COR-L47 (cell line): Measurements from ENCODE around the gene SPSB2.
A peak's percentile ranks its signal among the peaks of the same experiment; 100 is the strongest.
"Not testable (repeated sequence)": the region's sequence is repeated elsewhere in the genome, so short reads cannot be mapped to it uniquely, and the experiment has no call there.

Experiments used
- DNase-seq: peaks from one replicate; lab custom pipeline; 2025; lab: John Stamatoyannopoulos, UW

SPSB2 gene

GRCh38 chr12:6873094-6874014, at the start of gene SPSB2:
SPSB2 (minus strand) TSS chr12:6873303; CDS start chr12:6872901, 402 bp downstream.
- peak; percentile 80 for DNase-seq

- no peak for DNase-seq
Observed at GRCh38 chr12:6921996-6922946, 49.2 kb upstream of the SPSB2 start.

GRCh38 chr12:6921539-6921938, 48.4 kb upstream of the SPSB2 start:
- no peak for DNase-seq

- no peak for DNase-seq
Observed at GRCh38 chr12:6919588-6919987, 46.5 kb upstream of the SPSB2 start.

- no peak for DNase-seq
Observed at GRCh38 chr12:6917491-6918231, 44.6 kb upstream of the SPSB2 start.

- DNase-seq: no peak
Observed at GRCh38 chr12:6916426-6917200, 43.5 kb upstream of the SPSB2 start.

GRCh38 chr12:6915789-6916285, 42.7 kb upstream of the SPSB2 start:
- DNase-seq: no peak

GRCh38 chr12:6914947-6915788, 42.1 kb upstream of the SPSB2 start:
- DNase-seq: no peak

- peak; percentile 27 for DNase-seq
Observed at GRCh38 chr12:6914246-6914946, 41.3 kb upstream of the SPSB2 start, which contains the start of gene ENO2. ENO2 (plus strand) TSS chr12:6914580; CDS start chr12:6915833, 1,253 bp downstream.

- DNase-seq: no peak
Observed at GRCh38 chr12:6912164-6912935, 39.2 kb upstream of the SPSB2 start.

- no peak for DNase-seq
Observed at GRCh38 chr12:6909421-6910145, 36.5 kb upstream of the SPSB2 start.

- DNase-seq: not testable (repeated sequence)
Observed at GRCh38 chr12:6908141-6908540, 35.0 kb upstream of the SPSB2 start.

- DNase-seq: no peak
Observed at GRCh38 chr12:6905414-6906040, 32.4 kb upstream of the SPSB2 start.

- peak; percentile 90 for DNase-seq
Observed at GRCh38 chr12:6904280-6905276, 31.5 kb upstream of the SPSB2 start, which contains the start of gene LRRC23. LRRC23 (plus strand) TSS chr12:6904822; CDS start chr12:6905634, 812 bp downstream.

- DNase-seq: no peak
Observed at GRCh38 chr12:6903722-6904121, 30.6 kb upstream of the SPSB2 start.

- no peak for DNase-seq
Observed at GRCh38 chr12:6902448-6902847, 29.3 kb upstream of the SPSB2 start.
